ENCODE results near the gene ADAMTS8. TPM values are rescaled to one million over a fixed set of nuclear protein-coding genes. Genes with fewer than 3 reads are reported as not detected.

Gene ADAMTS8
- total RNA-seq, 4 donors from 2014 or later = 1.2 to 7.3 (median 4.6) TPM

DNA sequence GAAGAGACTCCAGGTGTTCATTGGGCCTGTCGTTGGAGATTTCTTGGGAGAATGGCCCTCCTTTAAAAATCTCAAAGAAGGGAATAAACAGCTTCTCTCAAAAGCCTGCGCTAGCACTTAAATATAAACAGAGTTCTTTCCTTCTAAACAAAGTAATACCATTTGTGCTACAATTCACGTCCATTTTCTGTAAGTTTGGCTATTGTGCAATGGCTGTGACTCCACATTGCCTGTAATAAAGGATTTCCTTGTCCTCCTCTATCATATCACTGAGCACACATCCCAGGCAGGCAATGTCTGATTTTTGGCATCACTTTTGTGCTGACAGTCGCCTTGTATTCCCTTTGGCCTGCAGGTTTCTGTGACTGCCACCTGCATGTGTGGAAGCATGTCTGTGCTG lies 4.9 kb upstream of the ADAMTS8 start:
- intact Hi-C loops (cut with DNase I; ENCODE audit: low total_unique reads) = no loop called here
- Histone ChIP-seq H3K27ac (no peak overlapping the region), H3K36me3 (no peaks in the 10 kb centered on the region), H3K4me3 (no peak overlapping the region), H3K27me3 (no peaks in the 10 kb centered on the region), H3K4me1 (no peaks in the 10 kb centered on the region), H3K9me3 (no peaks in the 10 kb centered on the region)
- DNase-seq = no peak
- TF ChIP-seq CTCF (IDR thresholded peaks at IDR 0.05) (no peak), POLR2A (IDR thresholded peaks at IDR 0.05) (no peak)

- no peaks in the 10 kb centered on the region for H3K4me1 ChIP-seq
- no peak for TF ChIP-seq CTCF (IDR thresholded peaks at IDR 0.05)
- TF ChIP-seq POLR2A (IDR thresholded peaks at IDR 0.05) = no peak
- H3K27ac ChIP-seq = no peak overlapping the region
- no peaks in the 10 kb centered on the region for H3K9me3 ChIP-seq
- no peak for DNase-seq
- intact Hi-C loops (cut with DNase I; ENCODE audit: low total_unique reads) = no loop called here
- H3K27me3 ChIP-seq = no peaks in the 10 kb centered on the region
- no peak overlapping the region for H3K4me3 ChIP-seq
- H3K36me3 ChIP-seq = no peaks in the 10 kb centered on the region
Observed at GRCh38 chr11:130431801-130432200, 3.4 kb upstream of the ADAMTS8 start.

DNA sequence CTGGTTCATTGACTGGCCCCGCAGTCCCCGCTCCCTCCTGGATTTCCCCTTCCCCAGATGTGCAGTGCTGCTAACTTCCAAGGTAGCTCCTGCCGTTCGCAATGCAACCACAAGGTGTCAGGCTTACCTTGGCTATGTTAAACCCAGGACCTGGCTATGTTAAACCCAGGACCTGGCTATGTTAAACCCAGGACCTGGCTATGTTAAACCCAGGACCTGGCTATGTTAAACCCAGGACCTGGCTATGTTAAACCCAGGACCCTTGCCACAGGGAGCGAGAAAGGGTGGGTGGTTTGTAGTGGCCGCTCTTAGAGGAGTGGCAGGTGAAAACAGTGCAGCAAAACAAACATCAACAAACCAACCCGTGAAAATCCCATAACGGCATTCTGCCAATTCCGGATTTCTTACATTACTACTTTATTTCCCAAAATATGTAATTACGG lies 2.9 kb upstream of the ADAMTS8 start:
- intact Hi-C loops (cut with DNase I; ENCODE audit: low total_unique reads) = no loop called here
- peak; percentile 78 to 80 for DNase-seq
- Histone ChIP-seq H3K27me3 (no peaks in the 10 kb centered on the region), H3K27ac (no peak overlapping the region), H3K9me3 (no peaks in the 10 kb centered on the region), H3K4me3 (no peak overlapping the region), H3K4me1 (no peaks in the 10 kb centered on the region), H3K36me3 (no peaks in the 10 kb centered on the region)
- TF ChIP-seq CTCF (IDR thresholded peaks at IDR 0.05) = peak; percentile 61 to 86 (median 76)
- no peak for TF ChIP-seq POLR2A (IDR thresholded peaks at IDR 0.05)

DNA sequence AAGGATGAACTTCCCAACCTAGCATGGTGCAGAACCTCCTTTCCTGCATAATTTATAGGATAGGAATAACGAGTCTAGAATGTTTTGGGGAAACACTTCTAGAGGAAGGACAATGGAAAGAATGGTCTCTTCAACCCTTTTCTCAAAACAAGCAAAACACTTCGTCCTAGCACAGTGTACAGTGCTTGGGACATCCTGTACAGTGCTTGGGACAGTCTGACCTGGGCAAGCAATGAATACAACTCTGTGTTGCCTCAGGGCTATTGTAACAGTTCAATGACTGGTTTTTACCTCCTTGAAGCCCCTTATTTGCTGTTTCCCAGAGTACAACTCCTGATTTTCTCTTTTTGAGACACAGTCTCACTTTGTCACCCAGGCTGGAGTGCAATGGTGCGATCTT lies 1.6 kb upstream of the ADAMTS8 start:
- intact Hi-C loops (cut with DNase I; ENCODE audit: low total_unique reads) = no loop called here
- TF ChIP-seq CTCF (IDR thresholded peaks at IDR 0.05) = no peak
- no peak for TF ChIP-seq POLR2A (IDR thresholded peaks at IDR 0.05)
- no peaks in the 10 kb centered on the region for H3K27me3 ChIP-seq
- no peaks in the 10 kb centered on the region for H3K9me3 ChIP-seq
- H3K4me1 ChIP-seq = no peaks in the 10 kb centered on the region
- H3K36me3 ChIP-seq = no peaks in the 10 kb centered on the region
- no peak overlapping the region for H3K27ac ChIP-seq
- DNase-seq = no peak
- no peak overlapping the region for H3K4me3 ChIP-seq

DNA sequence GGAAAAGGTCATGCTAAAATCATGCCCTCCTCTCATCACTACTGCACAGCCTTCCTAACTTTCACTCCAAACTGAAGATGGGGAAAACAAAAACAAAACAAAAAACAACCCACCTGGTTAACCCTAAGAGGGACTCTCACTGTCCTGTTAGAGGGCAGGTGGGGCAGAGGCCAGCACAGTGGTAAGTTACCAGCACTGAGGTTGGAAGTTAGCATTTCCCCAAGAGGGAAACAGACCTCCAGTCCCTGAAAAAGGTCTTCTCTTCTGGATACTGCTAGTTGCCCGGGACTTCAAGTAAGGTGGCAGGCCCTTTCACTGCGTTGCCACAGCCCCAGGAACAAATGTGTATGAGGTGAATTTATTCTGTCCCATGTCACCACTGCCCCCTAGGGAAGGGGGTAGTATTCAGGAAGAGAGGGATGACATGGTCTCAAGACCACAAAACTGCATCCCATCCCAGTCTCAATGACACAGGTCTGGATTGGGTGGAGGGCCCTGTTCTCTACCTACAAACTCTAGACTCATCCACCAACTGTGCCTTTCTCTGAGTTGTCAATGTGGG lies 792 bp upstream of the ADAMTS8 start:
- no peak overlapping the region for H3K4me3 ChIP-seq
- intact Hi-C loops (cut with DNase I; ENCODE audit: low total_unique reads) = no loop called here
- no peak overlapping the region for H3K27ac ChIP-seq
- no peak for TF ChIP-seq POLR2A (IDR thresholded peaks at IDR 0.05)
- TF ChIP-seq CTCF (IDR thresholded peaks at IDR 0.05) = no peak
- no peaks in the 10 kb centered on the region for H3K4me1 ChIP-seq
- no peak for DNase-seq
- H3K9me3 ChIP-seq = no peaks in the 10 kb centered on the region
- H3K27me3 ChIP-seq = no peaks in the 10 kb centered on the region
- H3K36me3 ChIP-seq = no peaks in the 10 kb centered on the region
